Measurements from ENCODE around the gene NAXE.
"Not testable (repeated sequence)": the region's sequence is repeated elsewhere in the genome, so short reads cannot be mapped to it uniquely, and the experiment has no call there.

Gene NAXE

GRCh38 chr1:156593661-156593989 is 2.0 kb downstream of the NAXE start:
- DNase-seq (ENCODE audit: low read depth), result no peak

DNA sequence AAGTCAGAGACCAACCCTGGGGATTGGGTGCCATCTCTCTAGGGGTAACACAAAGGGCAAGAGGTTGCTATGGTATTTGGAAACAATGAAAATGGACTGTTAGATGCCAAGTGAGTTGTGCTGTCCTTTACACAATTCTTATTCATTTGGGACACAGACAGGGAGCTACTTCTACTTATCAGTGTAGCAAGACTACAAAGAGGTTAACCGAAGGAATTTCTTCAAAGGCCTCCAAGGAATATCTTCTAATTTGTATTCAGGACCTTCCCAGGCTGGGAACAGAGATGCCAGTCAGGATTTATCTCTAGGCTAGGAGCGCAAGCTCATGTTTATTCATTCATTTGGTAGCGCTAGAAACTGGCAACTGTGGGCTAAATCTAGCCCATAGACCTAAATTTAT is 2.6 kb downstream of the NAXE start:
- DNase-seq (ENCODE audit: low read depth), result no peak

DNA sequence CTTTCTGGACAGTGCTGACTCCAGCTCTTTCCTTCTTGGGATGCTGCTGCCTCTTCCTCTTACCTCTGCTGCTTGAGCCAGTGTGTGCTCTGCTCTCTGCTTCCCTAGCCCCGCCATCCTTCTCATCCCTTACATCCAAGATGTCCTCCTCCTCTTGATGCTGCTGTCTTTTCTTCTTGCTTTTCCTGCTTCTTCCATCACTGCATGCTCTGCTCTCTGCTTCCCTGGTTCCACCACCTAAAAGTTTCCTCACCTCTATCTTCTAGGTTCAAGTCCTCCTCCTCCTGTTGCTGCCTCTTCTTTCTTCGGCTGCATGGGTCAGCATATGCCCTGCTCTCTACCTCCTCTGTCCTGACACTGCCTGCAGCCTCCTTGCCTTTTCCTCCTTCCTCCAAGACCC is 3.4 kb downstream of the NAXE start:
- DNase-seq (ENCODE audit: low read depth), result no peak

DNA sequence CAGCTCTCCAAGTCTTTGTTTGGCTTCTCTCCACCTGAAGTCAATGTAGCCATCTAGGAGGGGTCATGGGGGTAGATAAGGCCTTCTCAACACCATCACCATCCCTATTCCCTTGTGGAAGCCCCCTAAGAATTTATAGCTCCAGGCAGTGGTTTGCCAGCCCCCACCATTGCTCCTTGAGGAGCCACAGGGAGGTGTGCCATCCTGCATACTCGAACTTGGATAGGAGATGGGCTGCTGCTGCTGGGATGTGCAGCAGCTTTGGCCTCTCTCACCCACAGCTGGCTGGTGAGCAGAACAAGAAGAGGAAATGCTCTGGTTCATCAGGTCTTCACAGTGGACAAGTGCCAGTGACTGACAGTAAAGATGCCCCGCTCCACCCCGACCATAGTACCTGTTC is 4.8 kb downstream of the NAXE start:
- DNase-seq (ENCODE audit: low read depth), result no peak

DNA sequence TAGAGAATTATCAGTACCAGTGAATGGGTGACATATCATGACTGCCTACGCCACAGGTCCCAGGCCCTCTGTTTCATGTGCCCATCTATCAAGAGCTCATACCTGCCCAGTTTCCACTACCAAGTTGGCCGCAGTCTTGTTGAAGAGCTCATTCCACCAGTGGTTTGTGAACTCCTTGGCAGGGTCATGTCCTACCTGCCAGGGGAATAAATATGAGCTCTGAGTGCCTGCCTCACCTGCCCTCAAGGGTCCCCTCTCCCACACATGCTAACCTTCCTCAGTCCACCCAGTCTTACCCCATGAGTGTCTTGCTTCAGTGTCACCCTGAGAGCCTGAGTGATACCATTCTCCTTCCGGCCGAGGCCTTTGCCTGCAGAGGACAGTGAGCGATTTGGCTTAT is 6.5 kb downstream of the NAXE start:
- DNase-seq (ENCODE audit: low read depth), result no peak

DNA sequence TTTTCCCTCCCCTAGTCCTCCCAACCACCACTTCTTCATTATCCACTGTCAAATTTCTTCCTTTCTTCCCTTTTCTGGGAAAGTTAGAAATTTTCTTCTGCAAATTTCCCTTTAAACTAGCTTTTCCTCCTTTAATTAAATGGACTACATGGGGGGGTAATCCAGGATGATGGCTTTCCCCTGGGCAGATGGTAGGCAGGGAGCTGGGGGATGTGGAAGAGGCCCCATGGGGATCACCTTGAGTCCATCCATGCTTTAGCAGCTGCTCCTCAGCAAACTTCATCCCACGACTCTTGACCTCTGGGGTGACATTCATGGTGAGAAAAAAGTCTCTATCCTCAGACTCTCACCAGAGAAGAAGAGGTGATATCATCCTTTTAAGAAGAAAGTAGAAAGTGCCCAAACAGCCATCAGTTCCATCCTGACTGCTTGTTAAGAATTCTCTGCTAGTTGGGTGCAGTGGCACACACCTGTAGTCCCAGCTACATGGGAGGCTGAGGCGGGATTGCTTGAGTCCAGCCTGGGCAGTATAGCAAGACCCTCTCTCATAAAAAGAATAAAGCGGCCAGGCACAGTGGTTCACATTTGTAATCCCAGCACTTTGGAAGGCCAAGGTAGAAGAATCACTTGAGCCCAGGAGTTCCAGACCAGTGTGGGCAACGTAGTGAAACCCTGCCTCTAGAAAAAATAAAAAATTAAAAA is 7.3 kb downstream of the NAXE start:
- DNase-seq (ENCODE audit: low read depth), result no peak

- no peak for DNase-seq (ENCODE audit: low read depth)
Observed at GRCh38 chr1:156599811-156600210, 8.2 kb downstream of the NAXE start.

DNA sequence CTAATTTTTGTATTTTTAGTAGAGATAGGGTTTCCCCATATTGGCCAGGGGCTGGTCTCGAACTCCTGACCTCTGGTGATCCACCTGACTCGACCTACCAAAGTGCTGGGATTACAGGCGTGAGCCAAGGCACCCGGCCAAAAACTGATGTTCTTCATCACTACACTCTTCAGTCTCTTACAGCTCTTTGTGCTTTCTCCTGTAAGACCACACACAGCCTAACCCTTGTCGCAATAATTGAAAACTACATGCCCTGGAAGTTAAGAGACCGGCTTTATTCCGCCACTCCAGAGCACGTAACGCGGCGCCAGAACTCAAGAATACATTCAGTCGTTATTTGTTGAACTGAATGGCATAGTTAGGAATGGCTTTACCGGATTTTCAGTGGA is 9.2 kb downstream of the NAXE start:
- DNase-seq (ENCODE audit: low read depth), result no peak

GRCh38 chr1:156601122-156601830 is 9.7 kb downstream of the NAXE start, which contains the start of gene GPATCH4:
Gene GPATCH4 (minus strand): TSS chr1:156601479.
- peak; percentile 62 for DNase-seq (ENCODE audit: low read depth)

DNA sequence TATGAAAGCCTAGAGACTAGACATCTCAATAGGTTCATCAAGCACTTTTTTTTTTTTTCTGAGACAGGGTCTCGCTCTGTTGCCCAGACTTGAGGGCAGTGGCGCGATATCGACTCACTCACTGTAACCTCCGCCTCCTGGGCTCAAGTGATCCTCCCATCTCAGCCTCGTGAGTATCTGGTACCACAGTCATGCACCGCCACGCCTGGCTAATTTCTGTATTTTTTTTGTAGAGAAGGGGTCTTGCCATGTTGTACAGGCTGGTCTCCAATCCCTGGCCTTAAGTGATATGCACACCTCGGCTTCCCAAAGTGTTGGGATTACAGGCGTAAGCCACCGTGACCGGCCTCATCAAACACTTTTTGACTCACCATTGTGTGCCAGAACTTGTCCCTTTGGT is 10.3 kb downstream of the NAXE start:
- no peak for DNase-seq (ENCODE audit: low read depth)

GRCh38 chr1:156602557-156602993 is 11.0 kb downstream of the NAXE start:
- no peak for DNase-seq (ENCODE audit: low read depth)

DNA sequence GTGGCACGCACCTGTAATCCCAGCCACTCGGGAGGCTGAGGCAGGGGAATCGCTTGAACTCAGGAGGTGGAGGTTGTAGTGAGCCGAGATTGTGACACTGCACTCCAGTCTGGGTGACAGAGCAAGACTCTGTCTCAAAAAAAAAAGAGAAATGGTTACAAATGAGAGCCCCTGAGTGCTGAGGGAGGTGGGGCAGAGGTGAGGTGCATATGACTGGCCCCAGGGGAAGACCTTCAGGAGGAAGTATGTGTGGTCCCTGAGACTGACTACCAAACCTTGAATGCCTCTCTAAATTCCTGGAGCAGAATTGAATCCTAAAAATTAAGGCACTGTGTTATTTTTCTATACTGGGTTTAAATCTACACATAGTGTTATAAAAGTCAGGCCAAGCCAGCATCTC is 15.8 kb downstream of the NAXE start:
- not testable (repeated sequence) for DNase-seq (ENCODE audit: low read depth)

DNA sequence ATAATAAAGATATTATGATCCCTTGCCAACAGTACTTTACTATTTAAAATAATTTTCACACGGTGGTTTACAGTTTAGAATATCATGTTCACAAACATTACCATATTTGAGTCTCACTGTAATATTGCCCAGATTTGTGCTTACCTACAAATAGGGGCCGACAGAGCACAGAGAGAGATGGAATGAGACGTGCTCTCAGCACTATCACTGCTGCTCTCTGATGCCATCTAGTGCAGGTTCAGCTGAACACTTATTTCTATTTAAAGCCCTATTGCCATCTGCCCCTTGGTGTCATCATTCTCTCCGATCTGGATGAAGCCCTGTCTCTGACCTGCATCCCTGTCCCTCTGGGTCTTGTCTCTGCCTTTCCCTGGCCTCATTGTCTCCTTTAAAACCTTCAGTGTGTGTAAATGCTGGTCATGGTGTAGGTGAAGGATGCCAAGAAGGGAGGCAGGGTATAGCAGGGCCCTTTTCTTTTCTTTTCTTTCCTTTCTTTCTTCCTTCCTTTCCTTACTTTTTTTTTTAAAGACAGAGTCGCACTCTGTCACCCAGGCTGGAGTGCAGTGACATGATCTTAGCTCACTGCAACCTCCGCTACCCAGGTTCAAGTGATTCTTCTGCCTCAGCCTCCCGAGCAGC is 16.6 kb downstream of the NAXE start:
- DNase-seq (ENCODE audit: low read depth), result peak; percentile 32

DNA sequence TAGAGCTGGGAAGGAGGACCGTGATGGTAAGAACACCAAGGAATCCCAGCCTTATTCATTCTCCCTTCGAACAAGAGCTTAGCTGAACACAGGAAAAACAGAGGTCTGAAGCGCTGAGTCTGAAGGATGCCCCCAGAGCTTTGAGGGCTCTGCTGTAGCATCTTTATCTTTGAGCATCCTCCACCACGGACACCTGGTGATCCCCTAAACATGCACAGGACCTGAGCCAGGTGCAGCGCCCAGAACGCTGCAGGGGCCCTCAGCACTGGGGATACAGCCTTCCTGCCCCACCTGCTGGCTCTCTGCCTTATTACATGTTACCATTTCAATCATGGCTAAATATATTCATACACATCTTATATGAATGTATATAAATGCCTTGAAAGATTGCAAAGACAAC is 17.4 kb downstream of the NAXE start:
- DNase-seq (ENCODE audit: low read depth), result peak; percentile 19

DNA sequence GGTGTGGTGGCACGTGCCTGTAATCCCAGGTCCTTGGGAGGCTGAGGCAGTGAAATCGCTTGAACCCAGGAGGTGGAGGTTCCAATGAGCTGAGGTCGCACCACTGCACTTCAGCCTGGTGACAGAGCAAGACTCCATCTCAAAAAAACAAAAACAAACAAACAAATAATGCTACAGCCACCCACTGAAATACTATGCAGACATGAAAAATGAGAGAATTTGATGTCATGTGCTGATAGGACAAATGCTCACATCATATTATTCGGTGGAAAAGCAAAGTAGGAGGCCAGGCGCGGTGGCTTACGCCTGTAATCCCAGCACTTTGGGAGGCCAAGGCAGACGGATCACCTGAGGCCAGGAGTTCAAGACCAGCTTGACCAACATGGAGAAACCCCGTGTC is 18.5 kb downstream of the NAXE start:
- not testable (repeated sequence) for DNase-seq (ENCODE audit: low read depth)

GRCh38 chr1:156612666-156613065 is 21.1 kb downstream of the NAXE start:
- DNase-seq (ENCODE audit: low read depth), result no peak

- no peak for DNase-seq (ENCODE audit: low read depth)
Observed at GRCh38 chr1:156615946-156616345, 24.4 kb downstream of the NAXE start.

- DNase-seq (ENCODE audit: low read depth), result no peak
Observed at GRCh38 chr1:156616463-156616862, 24.9 kb downstream of the NAXE start.

DNA sequence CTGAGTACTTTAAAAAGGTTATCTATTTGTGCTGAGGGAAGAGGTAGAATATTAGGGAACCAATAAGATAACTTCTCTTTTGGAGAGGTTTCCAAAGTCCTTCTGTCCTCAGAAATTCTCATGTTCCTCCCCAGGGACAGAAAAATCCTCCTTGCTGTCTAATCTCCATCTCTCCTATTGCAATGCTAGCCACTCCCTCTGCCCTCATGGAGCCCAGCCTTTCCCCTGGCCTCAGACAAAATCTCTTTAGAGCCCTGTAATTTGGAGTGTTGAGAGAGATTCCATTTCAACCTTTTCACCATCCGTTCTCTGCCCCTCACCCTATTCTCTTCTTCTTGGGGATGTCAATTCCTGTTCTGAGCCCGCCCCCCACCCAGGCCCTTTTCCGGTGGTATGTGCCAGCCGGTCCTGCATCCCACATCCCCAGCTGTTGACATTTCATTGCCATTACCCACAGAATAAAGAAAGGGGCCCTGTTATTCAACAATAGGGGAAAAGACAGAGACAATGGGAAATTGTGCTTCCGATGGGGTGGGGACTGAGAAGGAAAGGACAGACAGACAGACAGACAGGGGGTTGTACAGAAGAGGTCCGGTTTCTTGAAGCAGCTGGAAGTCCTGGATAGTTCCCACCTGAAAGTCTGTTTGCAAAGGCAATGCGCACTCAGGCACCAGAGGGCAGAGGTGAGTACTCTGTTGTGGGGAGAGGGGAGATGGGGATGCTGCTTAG is 27.4 kb downstream of the NAXE start, which contains the start of gene HAPLN2:
Gene HAPLN2 (plus strand): TSS at position 563 of the 729 bp plus-strand sequence. CDS start 4,076 bp downstream, outside the sequence.
- no peak for DNase-seq (ENCODE audit: low read depth)

- DNase-seq (ENCODE audit: low read depth), result no peak
Observed at GRCh38 chr1:156619582-156619955, 28.0 kb downstream of the NAXE start.

GRCh38 chr1:156622581-156623297 is 31.2 kb downstream of the NAXE start:
- no peak for DNase-seq (ENCODE audit: low read depth)
